ENCODE measurements around the gene JMJD1C.

Gene JMJD1C

GRCh38 chr10:63281967-63282366, 183.8 kb downstream of the JMJD1C start:
- DNase-seq, result no peak

DNA sequence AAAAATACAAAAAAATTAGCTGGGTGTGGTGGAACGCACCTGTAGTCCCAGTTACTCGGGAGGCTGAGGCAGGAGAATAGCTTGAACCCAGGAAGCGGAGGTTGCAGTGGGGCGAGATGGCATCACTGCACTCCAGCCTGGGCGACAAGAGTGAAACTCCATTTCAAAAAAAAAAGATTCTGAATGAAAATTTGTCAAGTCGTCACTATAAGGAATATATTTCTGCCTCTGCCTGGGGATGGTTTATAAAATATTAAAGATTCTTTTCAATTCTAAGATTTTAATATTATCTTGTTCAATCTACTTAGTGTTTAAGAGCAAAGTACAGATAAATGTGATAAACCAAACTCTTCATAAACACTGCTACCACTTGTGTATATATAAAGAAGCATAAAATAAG, 185.4 kb downstream of the JMJD1C start:
- DNase-seq, result no peak

- no peak for DNase-seq
These were observed 190.7 kb downstream of the JMJD1C start for GRCh38 chr10:63275094-63275493.

DNA sequence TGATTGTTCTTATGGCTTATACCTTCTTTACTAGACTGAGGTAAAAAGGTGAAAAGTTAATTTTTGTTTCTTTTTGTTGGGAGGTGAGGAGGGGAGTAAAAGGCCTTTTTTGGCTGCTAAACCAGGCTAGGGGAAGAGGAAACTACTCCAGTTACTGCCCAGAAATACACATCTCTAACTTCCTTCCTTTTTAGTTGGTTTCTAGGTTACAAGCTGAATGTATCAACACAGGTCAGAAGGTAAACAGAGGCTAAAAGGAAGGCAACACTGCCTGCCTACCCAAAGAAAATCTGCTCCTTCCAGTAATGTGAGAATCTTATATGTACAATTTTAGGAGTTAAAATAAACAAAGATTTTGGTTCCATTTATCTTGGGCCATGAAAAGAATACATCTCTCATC, 192.2 kb downstream of the JMJD1C start:
- DNase-seq, result no peak

- peak; percentile 25 to 51 for DNase-seq
These were observed 196.8 kb downstream of the JMJD1C start for GRCh38 chr10:63268798-63269503.

GRCh38 chr10:63268149-63268797, 197.5 kb downstream of the JMJD1C start:
- DNase-seq, result no peak

GRCh38 chr10:63267414-63268148, 198.2 kb downstream of the JMJD1C start:
- DNase-seq, result no peak

DNA sequence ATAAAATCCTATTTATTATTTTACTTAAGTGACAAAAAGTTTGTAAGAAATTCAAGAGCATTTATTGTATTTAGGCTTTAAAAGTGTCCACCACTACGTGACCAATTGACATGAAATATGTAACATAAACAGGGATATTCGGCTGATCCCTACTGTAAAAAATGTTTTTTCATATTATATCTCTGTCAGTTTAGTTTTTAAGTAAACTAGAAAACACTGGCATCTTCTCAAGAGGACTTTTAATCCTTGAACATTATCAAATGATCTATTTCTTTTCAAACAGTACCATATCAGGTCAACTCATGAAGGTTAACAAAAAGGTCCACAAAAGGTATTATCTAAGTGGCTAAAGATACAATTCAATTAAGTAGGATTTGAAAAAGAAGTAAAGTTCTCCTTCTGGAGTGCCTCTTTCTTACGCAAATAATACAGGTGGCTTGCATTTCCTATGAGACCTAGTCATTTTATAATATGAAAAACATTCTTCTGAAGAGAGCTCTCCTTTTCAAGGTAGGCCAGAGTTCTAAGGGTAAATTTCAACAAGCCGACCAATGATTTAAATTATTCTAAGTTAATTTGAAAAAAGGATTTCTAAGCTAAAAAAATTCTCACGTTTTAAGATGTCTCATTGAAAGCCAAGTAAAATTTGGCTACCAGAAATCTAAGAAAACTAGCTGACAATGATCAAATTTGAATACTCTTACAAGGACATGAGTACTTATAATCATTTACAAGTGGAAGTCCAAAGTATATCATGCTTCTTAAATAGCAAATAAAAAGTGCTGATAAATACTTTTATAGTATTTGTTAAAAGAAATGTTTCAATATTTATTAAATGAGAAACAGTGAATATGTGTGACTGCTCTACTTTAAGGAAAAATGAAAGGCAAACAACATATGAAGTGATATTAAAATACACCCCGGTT, 199.1 kb downstream of the JMJD1C start:
- no peak for DNase-seq

DNA sequence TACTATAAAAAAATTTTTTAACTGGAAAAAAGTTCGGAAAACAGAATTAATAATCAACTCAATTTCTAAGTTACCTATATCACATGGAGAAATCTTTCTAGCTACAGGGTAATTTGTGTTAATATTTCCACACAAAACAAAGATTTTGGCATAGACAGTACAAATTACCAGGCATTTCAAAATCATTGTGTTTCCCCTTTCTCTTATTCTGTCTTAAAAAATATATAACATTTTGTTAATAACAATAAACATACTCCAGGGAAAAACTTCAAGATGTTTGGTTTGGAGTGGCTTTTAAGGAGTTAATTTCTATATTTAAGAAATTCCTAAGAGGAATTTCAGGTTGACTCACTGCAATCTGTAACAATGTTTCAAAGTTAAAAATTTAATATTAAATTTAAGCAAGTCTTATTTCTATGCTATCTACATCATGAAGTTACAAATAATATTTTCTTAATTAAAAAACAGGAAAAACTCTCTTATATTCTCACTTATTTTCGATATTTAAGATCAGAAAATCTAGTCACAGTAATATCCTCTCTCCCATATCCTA, 200.0 kb downstream of the JMJD1C start:
- DNase-seq, result no peak

DNA sequence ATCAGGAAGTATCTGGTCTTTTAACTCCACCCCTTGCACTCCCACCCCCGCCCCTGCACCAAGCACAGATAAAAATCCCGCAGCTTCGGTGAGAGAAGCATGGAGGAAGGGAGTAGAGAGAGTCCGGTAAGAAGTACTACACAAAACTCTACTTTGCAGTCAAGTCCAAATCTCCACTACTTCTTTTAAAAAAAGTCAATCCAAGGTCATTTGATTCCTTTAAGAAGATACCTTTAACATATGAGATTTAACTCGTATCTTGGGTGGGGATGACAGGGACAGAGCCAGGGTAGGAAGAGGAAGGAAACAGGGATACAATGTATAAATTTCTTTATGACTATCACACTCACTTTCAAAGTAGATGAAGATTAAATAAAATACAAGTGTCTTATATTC, 200.6 kb downstream of the JMJD1C start:
- no peak for DNase-seq

- DNase-seq, result no peak
These were observed 201.1 kb downstream of the JMJD1C start for GRCh38 chr10:63264617-63265221.

DNA sequence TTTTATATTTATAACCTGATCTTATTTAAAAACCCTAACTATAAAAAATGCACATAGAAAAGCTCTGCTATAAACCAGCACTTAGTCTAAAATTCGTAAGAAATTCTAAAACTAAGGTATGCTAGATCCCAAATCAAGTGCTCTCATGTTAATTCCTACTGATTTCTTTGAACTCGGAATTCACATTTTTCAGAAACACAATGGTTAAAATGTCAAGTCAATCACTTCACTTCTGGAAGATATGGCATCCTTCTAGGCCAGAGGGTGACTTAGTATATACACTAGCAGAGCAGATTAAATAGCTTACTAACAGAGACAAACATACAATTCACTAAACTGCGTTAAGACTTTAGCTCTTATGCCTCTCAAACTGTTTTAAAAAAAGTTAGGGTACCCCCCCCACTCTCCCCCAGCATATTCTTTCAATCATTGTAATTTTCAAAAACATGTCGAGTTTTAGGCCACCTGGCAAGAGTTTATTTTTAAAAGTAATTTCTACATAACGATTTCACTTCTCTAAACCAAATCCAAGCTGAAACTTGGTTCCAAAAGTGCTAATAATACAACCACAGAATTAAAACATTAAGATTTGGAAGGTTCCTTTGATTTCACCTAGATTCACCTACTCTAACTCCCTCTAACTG, 203.2 kb downstream of the JMJD1C start:
- DNase-seq, result no peak

GRCh38 chr10:63261496-63261895, 204.3 kb downstream of the JMJD1C start:
- DNase-seq, result no peak

- no peak for DNase-seq
These were observed 204.9 kb downstream of the JMJD1C start for GRCh38 chr10:63260860-63261251.

GRCh38 chr10:63260103-63260859, 205.5 kb downstream of the JMJD1C start:
- DNase-seq, result no peak

GRCh38 chr10:63258920-63259678, 206.7 kb downstream of the JMJD1C start:
- no peak for DNase-seq

- no peak for DNase-seq
These were observed 208.0 kb downstream of the JMJD1C start for GRCh38 chr10:63257778-63258177.

DNA sequence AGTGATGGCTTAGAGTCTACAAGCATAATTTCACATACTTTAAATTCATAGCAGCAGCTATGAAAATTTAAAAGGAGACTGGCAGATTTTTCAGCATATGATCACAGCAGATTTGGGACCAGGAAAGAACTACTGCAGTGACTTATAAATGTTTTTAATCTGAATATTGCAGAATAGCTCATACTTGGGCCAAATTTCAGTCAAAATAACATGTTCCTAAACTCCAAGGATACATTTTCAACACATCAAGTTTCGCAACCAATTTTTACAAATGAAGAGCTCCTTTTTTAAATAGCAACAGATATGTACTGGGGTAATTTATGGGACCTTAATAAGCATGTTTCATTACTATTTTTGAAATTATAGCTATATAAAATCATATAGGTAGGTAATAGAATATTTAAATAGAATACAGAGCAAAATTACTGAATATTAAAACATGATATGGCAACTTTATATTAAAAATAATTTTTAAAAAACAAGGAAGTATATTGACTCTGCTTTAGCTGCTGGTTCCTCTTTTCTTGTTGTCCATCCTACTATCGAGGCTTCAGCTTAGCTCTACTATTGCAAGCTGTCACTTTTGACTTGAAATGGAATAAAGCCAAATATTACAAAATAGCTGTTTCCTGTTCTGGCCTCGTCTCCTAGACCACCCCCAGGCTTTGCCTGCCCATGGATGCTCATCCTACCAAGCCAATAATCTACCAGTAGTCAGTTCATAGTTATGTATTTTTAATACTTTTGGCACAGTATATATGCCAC, 209.6 kb downstream of the JMJD1C start:
- no peak for DNase-seq

GRCh38 chr10:63255316-63255715, 210.5 kb downstream of the JMJD1C start:
- no peak for DNase-seq

Measured in NCI-H187 (cell line).